ENCODE results near the gene PPP1R26. TPM values are rescaled to one million over a fixed set of nuclear protein-coding genes. Genes with fewer than 3 reads are reported as not detected.
A peak's percentile ranks its signal among the peaks of the same experiment; 100 is the strongest.
"Not testable (repeated sequence)": the region's sequence is repeated elsewhere in the genome, so short reads cannot be mapped to it uniquely, and the experiment has no call there.

Gene PPP1R26, protein sequence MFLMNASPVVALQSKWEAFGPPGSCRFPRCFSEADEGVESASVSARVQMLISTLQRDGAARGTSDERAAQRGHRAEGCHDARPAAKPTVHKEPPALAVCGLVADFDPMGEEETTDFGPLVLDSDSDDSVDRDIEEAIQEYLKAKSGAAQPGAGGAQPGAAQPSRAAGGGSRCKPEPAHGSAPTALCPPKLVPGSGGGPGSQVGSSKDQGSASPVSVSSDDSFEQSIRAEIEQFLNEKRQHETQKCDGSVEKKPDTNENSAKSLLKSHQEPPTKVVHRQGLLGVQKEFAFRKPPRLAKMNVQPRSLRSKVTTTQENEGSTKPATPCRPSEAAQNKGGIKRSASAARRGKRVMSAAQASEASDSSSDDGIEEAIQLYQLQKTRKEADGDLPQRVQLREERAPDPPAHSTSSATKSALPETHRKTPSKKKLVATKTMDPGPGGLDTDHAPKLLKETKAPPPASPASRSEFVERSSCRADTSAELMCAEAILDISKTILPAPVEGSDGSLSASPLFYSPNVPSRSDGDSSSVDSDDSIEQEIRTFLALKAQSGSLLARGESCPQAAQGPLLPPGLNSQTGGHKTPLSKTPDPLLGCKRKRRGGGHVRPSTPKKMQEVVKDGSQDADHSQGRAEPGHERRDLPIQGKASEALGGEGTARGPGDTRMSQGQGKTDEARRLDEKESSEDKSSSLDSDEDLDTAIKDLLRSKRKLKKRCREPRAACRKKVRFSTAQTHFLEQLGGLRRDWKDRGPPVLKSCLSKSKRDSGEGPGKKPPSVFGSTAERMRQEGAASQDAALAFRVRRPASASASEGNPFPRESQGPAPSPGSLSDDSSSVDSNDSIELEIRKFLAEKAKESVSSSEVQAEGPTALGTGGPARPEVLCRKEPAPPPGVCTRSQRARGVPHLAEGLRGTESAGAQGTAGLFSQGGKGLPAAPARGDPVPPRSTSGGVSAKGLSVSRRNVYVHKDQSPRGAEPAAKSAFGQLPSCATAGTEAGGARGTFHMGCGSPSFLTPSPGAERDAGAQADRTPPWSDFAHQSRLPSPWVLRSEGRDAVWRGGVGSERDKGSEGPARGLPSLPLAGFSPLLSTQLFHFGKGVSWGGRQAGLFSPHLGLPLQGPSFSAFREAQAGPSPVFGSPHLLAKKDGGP (N-terminal part only)
- polyA plus RNA-seq (2013, experiment 1 of 2; ENCODE audit: insufficient read length), result 12.6 TPM
- 15.0 TPM for polyA plus RNA-seq (2013, experiment 2 of 2; ENCODE audit: insufficient read length)

DNA sequence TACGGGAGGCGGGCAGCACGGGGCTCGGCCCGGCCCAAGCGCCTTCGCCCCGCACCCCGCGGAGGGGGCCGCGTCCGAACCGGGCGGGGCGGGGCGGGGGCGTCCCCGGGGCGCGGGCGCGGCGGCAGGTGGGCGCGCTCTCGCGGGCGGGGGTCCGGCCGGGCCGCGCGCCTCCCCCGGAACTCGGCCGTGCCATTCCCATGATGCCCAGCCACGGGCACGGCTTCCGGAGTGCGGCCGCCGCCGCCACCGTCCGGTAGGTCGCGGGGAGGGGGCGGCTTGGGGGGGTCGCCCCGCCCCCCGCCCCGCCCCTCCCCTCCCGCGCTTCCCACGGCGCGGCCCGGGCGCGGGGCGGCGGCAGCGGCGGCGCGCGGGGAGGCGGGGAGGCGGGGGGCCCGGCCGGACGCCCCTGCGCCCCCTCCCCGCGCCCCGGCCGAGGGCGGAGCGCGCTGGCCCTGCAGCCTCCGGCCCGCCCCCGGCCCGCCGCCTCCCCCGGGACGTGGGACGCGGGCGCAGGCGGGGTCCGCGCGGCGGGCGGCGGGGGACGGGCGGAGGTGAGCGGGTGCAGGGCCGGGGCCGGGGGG, at the start of gene PPP1R26:
PPP1R26 (plus strand) TSS at position 314 of the 584 bp plus-strand sequence. CDS start 4,729 bp downstream, outside the sequence.
- peak; percentile 16 for DNase-seq

DNA sequence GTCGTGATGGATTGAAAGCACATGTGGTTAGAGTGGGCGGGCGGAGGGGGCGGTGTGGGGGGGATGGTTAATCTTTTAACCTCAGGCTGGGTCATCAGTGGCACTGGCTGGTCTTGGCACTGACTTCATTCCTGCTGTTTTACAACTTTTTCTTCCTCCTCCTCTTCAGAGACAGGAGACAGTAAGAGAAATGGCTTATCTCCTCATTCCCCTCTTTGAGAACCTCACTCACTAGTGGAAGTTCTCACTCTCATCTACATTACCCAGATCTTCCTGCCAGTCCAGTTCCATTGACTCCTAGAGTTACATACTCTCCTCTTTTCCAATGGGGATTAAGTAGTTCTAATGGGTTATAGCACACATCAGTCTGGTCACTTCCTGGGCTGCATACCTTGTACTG, 42.3 kb upstream of the PPP1R26 start:
- no peak for DNase-seq

- not testable (repeated sequence) for DNase-seq
These were observed 41.9 kb upstream of the PPP1R26 start for GRCh38 chr9:135437696-135438095.

DNA sequence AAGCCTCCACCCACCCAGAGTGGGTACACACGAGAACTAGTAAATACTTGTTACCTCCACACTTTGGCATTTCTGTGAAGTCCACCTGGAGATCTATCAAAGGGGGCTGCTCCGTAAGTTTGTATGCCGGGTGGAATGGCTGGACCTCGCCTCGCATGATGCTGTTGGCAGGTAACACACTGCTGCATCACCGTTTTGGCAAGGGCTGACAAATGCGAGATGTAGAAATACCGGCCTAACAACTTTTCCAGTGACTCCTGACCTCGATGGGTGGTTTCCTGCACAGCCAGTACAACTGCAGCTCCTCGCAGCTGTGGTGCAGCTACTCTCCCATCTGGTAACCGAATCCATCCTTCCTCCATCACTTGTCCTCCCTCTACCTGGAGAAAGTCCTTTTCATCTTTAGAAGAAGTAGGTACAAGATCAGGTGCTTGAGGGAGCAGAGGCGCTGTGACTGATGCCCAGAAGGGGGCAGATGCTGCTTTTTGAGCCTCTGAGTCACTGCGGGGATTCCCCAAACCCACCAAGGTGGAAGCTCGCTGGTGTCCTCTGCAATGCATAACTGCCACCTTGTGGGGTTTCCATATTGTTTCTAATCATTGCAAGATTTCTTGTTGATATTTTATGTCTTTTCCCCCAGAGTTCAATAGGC, 40.9 kb upstream of the PPP1R26 start:
- not testable (repeated sequence) for DNase-seq

DNA sequence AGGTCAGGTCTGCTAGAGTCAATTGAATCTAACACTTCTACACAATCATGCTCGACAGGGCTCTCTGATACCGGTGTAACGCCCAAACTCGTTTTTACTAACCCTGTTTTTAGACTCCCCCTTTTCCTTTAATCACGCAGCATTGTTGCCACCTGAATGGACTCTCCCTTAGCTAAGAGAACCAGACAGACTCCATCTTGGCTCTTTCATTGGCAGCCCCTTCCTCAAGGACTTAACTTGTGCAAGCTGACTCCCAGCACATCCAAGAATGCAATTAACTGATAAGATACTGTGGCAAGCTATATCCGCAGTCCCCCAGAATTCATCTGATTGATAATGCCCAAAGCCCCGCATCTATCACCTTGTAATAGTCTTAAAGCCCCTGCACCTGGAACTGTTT, 40.1 kb upstream of the PPP1R26 start:
- not testable (repeated sequence) for DNase-seq

DNA sequence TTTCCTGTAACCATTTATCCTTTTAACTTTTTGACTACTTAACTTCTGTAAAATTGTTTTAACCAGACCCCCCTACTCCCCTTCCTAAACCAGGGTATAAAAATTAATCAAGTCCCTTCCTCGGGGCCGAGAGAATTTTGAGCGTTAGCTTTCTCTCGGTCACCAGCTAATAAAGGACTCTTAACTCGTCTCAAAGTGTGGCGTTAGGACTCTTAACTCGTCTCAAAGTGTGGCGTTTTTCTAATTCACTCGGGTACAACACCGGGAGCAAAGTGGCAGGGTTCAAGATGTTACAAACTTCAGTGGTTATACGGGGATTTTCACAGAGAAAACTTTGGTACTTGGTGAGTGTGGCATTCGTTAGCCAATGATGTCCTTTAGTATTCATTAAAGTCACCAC, 39.7 kb upstream of the PPP1R26 start:
- DNase-seq, result no peak

DNA sequence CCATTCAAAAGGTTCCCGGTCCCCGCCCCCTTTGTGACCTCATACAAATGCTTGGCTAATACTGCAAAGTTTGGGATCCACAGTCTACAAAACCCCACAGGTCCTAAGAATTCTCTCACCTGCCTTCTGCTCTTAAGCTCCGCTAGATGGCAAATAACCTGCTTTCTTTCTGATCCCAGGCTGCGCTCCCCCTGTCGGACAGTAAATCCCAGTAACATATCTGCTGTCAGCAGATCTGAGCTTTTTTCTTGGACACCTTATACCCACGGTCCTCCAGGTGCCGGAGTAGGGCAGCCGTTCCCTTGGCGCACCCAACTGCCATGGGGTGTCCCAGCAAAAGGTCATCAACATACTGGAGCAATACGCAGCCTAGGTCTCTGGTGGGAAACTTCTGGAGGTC, 39.0 kb upstream of the PPP1R26 start:
- no peak for DNase-seq

- DNase-seq, result not testable (repeated sequence)
These were observed 38.2 kb upstream of the PPP1R26 start for GRCh38 chr9:135441105-135442071.

- no peak for DNase-seq
These were observed 37.5 kb upstream of the PPP1R26 start for GRCh38 chr9:135442075-135442474.

DNA sequence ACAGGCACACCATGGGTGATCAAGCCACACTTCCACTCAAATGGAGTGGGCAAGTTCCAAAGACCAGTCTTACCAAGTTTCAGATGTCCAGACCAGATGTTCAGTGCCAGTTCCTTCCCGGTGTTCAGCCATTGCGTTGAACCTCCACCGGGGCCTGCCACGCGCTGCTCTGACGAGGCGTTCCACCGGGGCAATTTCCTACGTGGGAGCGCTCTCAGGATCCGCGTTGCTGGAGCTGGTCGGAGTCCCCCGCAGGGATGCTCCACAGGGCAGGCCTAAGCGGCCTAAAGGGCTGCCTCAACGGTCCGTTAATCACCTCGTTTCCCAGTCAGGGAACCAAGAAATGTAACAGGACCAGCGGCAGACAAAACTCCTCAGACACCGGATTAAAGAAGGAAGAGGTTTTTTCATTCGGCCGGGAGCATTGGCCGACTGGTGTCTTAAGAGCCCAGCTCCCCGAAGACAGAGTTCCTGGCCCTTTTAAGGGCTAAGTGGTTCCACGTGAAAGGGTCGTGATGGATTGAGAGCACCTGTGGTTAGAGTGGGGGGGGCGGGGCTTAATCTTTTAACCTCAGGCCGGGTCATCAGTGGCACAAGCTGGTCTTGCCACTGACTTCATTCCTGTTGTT, 35.7 kb upstream of the PPP1R26 start:
- DNase-seq, result no peak

GRCh38 chr9:135447126-135447525, 32.5 kb upstream of the PPP1R26 start:
- no peak for DNase-seq

- no peak for DNase-seq
These were observed 30.9 kb upstream of the PPP1R26 start for GRCh38 chr9:135448663-135449100.

GRCh38 chr9:135449532-135449931, 30.1 kb upstream of the PPP1R26 start:
- not testable (repeated sequence) for DNase-seq

DNA sequence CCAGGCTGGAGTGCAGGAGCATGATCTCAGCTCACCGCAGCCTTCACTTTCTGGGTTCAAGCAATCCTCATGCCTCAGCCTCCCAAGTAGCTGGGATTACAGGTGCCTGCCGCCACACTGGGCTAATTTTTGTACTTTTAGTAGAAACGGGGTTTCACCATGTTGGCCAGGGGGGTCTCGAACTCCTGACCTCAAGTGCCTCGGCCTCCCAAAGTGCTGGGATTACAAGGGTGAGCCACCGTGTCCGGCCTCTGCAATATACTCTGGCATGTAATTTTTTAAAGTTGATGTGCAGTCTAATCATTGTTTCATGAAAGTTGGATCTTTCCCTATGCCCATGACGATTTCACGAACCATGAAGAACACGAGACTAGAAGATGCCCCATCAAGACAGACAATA, 28.6 kb upstream of the PPP1R26 start:
- DNase-seq, result no peak

- not testable (repeated sequence) for DNase-seq
These were observed 27.7 kb upstream of the PPP1R26 start for GRCh38 chr9:135451909-135452308.

DNA sequence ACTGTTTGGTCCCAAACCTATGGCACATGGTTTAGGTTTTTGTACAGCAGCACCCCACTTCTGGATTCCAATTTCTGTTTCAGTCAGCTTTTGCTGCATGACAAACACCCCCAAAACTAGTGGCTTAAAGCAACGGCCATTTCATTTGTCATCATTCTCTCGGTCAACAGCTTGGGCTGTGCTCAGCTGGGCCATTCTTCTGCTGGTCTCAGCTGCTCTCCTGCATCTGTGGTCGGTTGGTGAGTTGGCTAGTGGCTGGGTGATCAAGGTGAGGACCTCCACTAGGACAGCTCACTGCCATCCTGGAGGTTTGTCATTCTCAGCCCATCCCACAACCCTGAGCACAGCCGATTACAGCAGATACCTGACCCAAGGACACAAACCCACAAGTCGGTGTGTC, 24.8 kb upstream of the PPP1R26 start:
- no peak for DNase-seq

DNA sequence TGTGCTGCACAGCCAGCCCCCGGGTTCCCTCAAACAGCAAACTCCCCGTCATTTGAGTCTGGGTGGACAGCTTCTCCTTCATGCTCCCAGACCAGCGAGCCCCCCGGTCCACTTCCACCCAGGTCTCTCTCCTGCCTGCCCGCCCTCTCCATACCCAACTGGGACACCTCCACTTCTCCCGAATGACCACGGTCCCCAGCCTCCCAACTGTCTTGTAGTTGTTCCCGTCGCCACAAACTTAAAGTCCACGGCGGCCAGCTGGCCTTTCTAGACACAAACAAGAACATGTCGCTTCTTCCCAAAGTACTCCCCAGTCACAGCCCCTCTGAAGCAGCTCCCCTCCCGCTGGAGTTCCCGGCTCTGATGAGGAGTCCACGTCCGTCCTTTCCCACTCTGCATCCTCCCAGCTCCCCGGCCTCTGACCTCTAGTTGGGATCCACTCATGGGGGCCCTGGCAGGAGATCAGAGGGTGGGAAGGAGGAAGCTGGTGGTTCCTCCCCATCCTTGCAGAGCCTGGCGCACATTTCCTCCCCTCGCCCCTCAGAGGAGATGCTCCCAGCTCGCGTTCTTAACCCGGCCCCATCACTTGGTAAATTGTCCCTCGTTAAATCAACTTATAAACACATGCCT, 24.1 kb upstream of the PPP1R26 start:
- no peak for DNase-seq

- no peak for DNase-seq
These were observed 23.0 kb upstream of the PPP1R26 start for GRCh38 chr9:135456436-135457104.

- not testable (repeated sequence) for DNase-seq
These were observed 21.1 kb upstream of the PPP1R26 start for GRCh38 chr9:135458478-135458877.
